Central memory CD8-positive, alpha-beta T cell (primary cell): ENCODE results near the gene OVCH1.
"Not testable (repeated sequence)": the region's sequence is repeated elsewhere in the genome, so short reads cannot be mapped to it uniquely, and the experiment has no call there.

Experiments used
- ATAC-seq: fragments of 150-1000 bp; cut with Tn5 transposase; replicated peaks from 2 replicates; pipeline ENCODE4 v1.10.0; 2022; ENCODE audit warnings: mild to moderate bottlenecking, moderate FRiP score, moderate number of reproducible peaks; ENCODE audit not compliant: poor library complexity, severe bottlenecking; ENCODE audit errors: extremely low read depth
- DNase-seq, 2 donors: peaks; one replicate each; pipeline ENCODE4 v3.0.0; 2021; ENCODE audit warnings: low spot score in 2 of 2
- H3K27ac Mint-ChIP-seq: one replicate; pipeline ENCODE4 v1.8.0; 2022; ENCODE audit warnings: low read depth, mild to moderate bottlenecking, moderate library complexity, mixed read lengths
- H3K27me3 Mint-ChIP-seq: one replicate; pipeline ENCODE4 v1.8.0; 2022; ENCODE audit warnings: mixed read lengths
- H3K36me3 Mint-ChIP-seq: one replicate; pipeline ENCODE4 v1.8.0; 2022; ENCODE audit warnings: mild to moderate bottlenecking, moderate library complexity, mixed read lengths; ENCODE audit not compliant: insufficient read depth
- H3K4me1 Mint-ChIP-seq: one replicate; pipeline ENCODE4 v1.8.0; 2022; ENCODE audit warnings: mixed read lengths
- H3K4me3 Mint-ChIP-seq: one replicate; pipeline ENCODE4 v1.8.0; 2022; ENCODE audit warnings: mild to moderate bottlenecking, moderate library complexity, mixed read lengths
- H3K9me3 Mint-ChIP-seq: one replicate; pipeline ENCODE4 v1.8.0; 2022; ENCODE audit warnings: mixed read lengths

OVCH1 gene

GRCh38 chr12:29460082-29460481 lies 37.4 kb downstream of the OVCH1 start:
- H3K27me3 Mint-ChIP-seq: peaks cover under 1% of the 10 kb centered on the region
- no peak overlapping the region for H3K4me3 Mint-ChIP-seq
- DNase-seq (no peak), ATAC-seq (no peak)
- H3K9me3 Mint-ChIP-seq: no peaks in the 10 kb centered on the region
- H3K4me1 Mint-ChIP-seq: no peaks in the 10 kb centered on the region
- H3K27ac Mint-ChIP-seq: no peak overlapping the region
- no peaks in the 10 kb centered on the region for H3K36me3 Mint-ChIP-seq

GRCh38 chr12:29455087-29455486 lies 42.4 kb downstream of the OVCH1 start:
- Mint-ChIP-seq H3K36me3 (no peaks in the 10 kb centered on the region), H3K9me3 (no peaks in the 10 kb centered on the region), H3K27me3 (peaks cover 27% of the 10 kb centered on the region), H3K4me1 (no peaks in the 10 kb centered on the region), H3K4me3 (no peak overlapping the region), H3K27ac (no peak overlapping the region)
- ATAC-seq (no peak), DNase-seq (no peak)

GRCh38 chr12:29451888-29452287 lies 45.6 kb downstream of the OVCH1 start:
- no peak for DNase-seq
- H3K9me3 Mint-ChIP-seq: no peaks in the 10 kb centered on the region
- H3K27ac Mint-ChIP-seq: no peak overlapping the region
- no peak overlapping the region for H3K4me3 Mint-ChIP-seq
- peaks cover 57% of the 10 kb centered on the region for H3K27me3 Mint-ChIP-seq
- H3K36me3 Mint-ChIP-seq: no peaks in the 10 kb centered on the region
- no peaks in the 10 kb centered on the region for H3K4me1 Mint-ChIP-seq
- ATAC-seq: no peak

GRCh38 chr12:29448157-29448556 lies 49.3 kb downstream of the OVCH1 start:
- Mint-ChIP-seq H3K4me3 (no peak overlapping the region), H3K9me3 (no peaks in the 10 kb centered on the region), H3K4me1 (no peaks in the 10 kb centered on the region), H3K27ac (no peak overlapping the region), H3K36me3 (no peaks in the 10 kb centered on the region), H3K27me3 (peaks cover 38% of the 10 kb centered on the region)
- no peak for DNase-seq
- no peak for ATAC-seq

GRCh38 chr12:29447285-29447975 lies 50.1 kb downstream of the OVCH1 start:
- no peak for ATAC-seq

GRCh38 chr12:29439506-29439905 lies 58.0 kb downstream of the OVCH1 start:
- Mint-ChIP-seq H3K4me3 (no peak overlapping the region), H3K27ac (no peak overlapping the region), H3K27me3 (peaks cover 26% of the 10 kb centered on the region), H3K4me1 (no peaks in the 10 kb centered on the region), H3K9me3 (no peaks in the 10 kb centered on the region), H3K36me3 (no peaks in the 10 kb centered on the region)
- DNase-seq (no peak), ATAC-seq (no peak)

More at GRCh38 chr12:29447285-29447975, 50.1 kb downstream of the OVCH1 start:
- no peak for DNase-seq
- Mint-ChIP-seq H3K27me3 (peaks cover 31% of the 10 kb centered on the region), H3K4me1 (no peaks in the 10 kb centered on the region), H3K4me3 (no peak overlapping the region), H3K9me3 (no peaks in the 10 kb centered on the region), H3K27ac (no peak overlapping the region), H3K36me3 (no peaks in the 10 kb centered on the region)

GRCh38 chr12:29438752-29439408 lies 58.6 kb downstream of the OVCH1 start:
- Mint-ChIP-seq H3K4me3 (no peak overlapping the region), H3K9me3 (no peaks in the 10 kb centered on the region), H3K27me3 (peaks cover 31% of the 10 kb centered on the region), H3K36me3 (no peaks in the 10 kb centered on the region), H3K27ac (no peak overlapping the region), H3K4me1 (no peaks in the 10 kb centered on the region)
- ATAC-seq (no peak), DNase-seq (no peak)

GRCh38 chr12:29437575-29437974 lies 59.9 kb downstream of the OVCH1 start:
- H3K27ac Mint-ChIP-seq: no peak overlapping the region
- H3K9me3 Mint-ChIP-seq: no peaks in the 10 kb centered on the region
- no peak for ATAC-seq
- no peaks in the 10 kb centered on the region for H3K36me3 Mint-ChIP-seq
- no peaks in the 10 kb centered on the region for H3K4me1 Mint-ChIP-seq
- no peak overlapping the region for H3K4me3 Mint-ChIP-seq
- H3K27me3 Mint-ChIP-seq: peaks cover 44% of the 10 kb centered on the region
- DNase-seq: no peak

- not testable (repeated sequence) for H3K36me3 Mint-ChIP-seq, H3K4me3 Mint-ChIP-seq, H3K9me3 Mint-ChIP-seq, H3K4me1 Mint-ChIP-seq, ATAC-seq, DNase-seq, H3K27ac Mint-ChIP-seq
- H3K27me3 Mint-ChIP-seq: peaks cover 52% of the 10 kb centered on the region
These were observed 60.7 kb downstream of the OVCH1 start for GRCh38 chr12:29436815-29437214.

- Mint-ChIP-seq H3K4me1 (no peaks in the 10 kb centered on the region), H3K27me3 (peaks cover 31% of the 10 kb centered on the region), H3K27ac (no peak overlapping the region), H3K36me3 (peaks cover 1% of the 10 kb centered on the region), H3K9me3 (no peaks in the 10 kb centered on the region), H3K4me3 (no peak overlapping the region)
- DNase-seq: no peak
- no peak for ATAC-seq
These were observed 66.0 kb downstream of the OVCH1 start for GRCh38 chr12:29431513-29431912.

GRCh38 chr12:29430716-29431044 lies 66.8 kb downstream of the OVCH1 start:
- H3K27me3 Mint-ChIP-seq: peaks cover 31% of the 10 kb centered on the region
- DNase-seq: no peak
- ATAC-seq: no peak
- peaks cover 1% of the 10 kb centered on the region for H3K36me3 Mint-ChIP-seq
- no peaks in the 10 kb centered on the region for H3K4me1 Mint-ChIP-seq
- H3K9me3 Mint-ChIP-seq: no peaks in the 10 kb centered on the region
- H3K4me3 Mint-ChIP-seq: no peak overlapping the region
- H3K27ac Mint-ChIP-seq: no peak overlapping the region

GRCh38 chr12:29429999-29430715 lies 67.3 kb downstream of the OVCH1 start:
- Mint-ChIP-seq H3K27me3 (peaks cover 31% of the 10 kb centered on the region), H3K9me3 (no peaks in the 10 kb centered on the region), H3K27ac (no peak overlapping the region), H3K36me3 (peaks cover 1% of the 10 kb centered on the region), H3K4me3 (no peak overlapping the region), H3K4me1 (no peaks in the 10 kb centered on the region)
- DNase-seq: no peak
- ATAC-seq: no peak

GRCh38 chr12:29428633-29429032 lies 68.9 kb downstream of the OVCH1 start:
- peaks cover 34% of the 10 kb centered on the region for H3K27me3 Mint-ChIP-seq
- peaks cover 1% of the 10 kb centered on the region for H3K36me3 Mint-ChIP-seq
- no peaks in the 10 kb centered on the region for H3K9me3 Mint-ChIP-seq
- DNase-seq: no peak
- ATAC-seq: no peak
- no peak overlapping the region for H3K4me3 Mint-ChIP-seq
- H3K27ac Mint-ChIP-seq: no peak overlapping the region
- H3K4me1 Mint-ChIP-seq: no peaks in the 10 kb centered on the region
